COLO829 (cell line): ENCODE results near the gene CILP2.

ENCODE experiments used
- DNase-seq: peaks from one replicate; pipeline ENCODE4 v3.0.0; 2012; ENCODE audit warnings: low spot score

The CILP2 gene

GRCh38 chr19:19530423-19530804, 7.7 kb upstream of the CILP2 start:
- DNase-seq: no peak

GRCh38 chr19:19530889-19531288, 7.2 kb upstream of the CILP2 start:
- no peak for DNase-seq

GRCh38 chr19:19531951-19532805, 5.9 kb upstream of the CILP2 start:
- DNase-seq: peak; percentile 61

- DNase-seq: no peak
Observed at GRCh38 chr19:19532806-19533701, 5.0 kb upstream of the CILP2 start.

- no peak for DNase-seq
Observed at GRCh38 chr19:19533841-19534240, 4.2 kb upstream of the CILP2 start.

GRCh38 chr19:19534556-19535265, 3.4 kb upstream of the CILP2 start:
- no peak for DNase-seq

GRCh38 chr19:19535311-19536191, 2.5 kb upstream of the CILP2 start:
- no peak for DNase-seq

GRCh38 chr19:19537075-19538048, 703 bp upstream of the CILP2 start:
- DNase-seq: no peak

- DNase-seq: no peak
Observed at GRCh38 chr19:19538785-19539166, 711 bp downstream of the CILP2 start.

GRCh38 chr19:19539698-19540063, 1.6 kb downstream of the CILP2 start:
- no peak for DNase-seq

GRCh38 chr19:19540064-19540714, 2.1 kb downstream of the CILP2 start:
- DNase-seq: peak; percentile 80

GRCh38 chr19:19540715-19541515, 2.9 kb downstream of the CILP2 start:
- peak; percentile 82 for DNase-seq

GRCh38 chr19:19541616-19542015, 3.6 kb downstream of the CILP2 start:
- DNase-seq: no peak

- DNase-seq: no peak
Observed at GRCh38 chr19:19542507-19542906, 4.4 kb downstream of the CILP2 start.

- DNase-seq: no peak
Observed at GRCh38 chr19:19543101-19543500, 5.0 kb downstream of the CILP2 start.

GRCh38 chr19:19543640-19544039, 5.6 kb downstream of the CILP2 start:
- no peak for DNase-seq

GRCh38 chr19:19544257-19544953, 6.3 kb downstream of the CILP2 start:
- no peak for DNase-seq

GRCh38 chr19:19544954-19545591, 7.0 kb downstream of the CILP2 start:
- no peak for DNase-seq
